K562 (cell line): ENCODE measurements around the gene HEMGN. TPM values are rescaled to one million over a fixed set of nuclear protein-coding genes. Genes with fewer than 3 reads are reported as not detected.
A peak's percentile ranks its signal among the peaks of the same experiment; 100 is the strongest.

ENCODE experiments used
- HSF4 ChIP-seq: fragments of 250-450 bp; sonication (Bioruptor Pico); IDR thresholded peaks from 2 replicates; pipeline ENCODE4 v2.1.2; 2022; ENCODE audit warnings: mild to moderate bottlenecking, moderate library complexity, borderline replicate concordance
- KDM1A ChIP-seq, 2 experiments: fragments of 450-650 bp; IDR thresholded peaks; 2 replicates each; pipeline ENCODE4 v1.6.1; 2016; ENCODE audit warnings: mild to moderate bottlenecking in 2 of 2
- MCM2 ChIP-seq: fragments of 450-650 bp; IDR thresholded peaks from 2 replicates; pipeline ENCODE4 v1.6.1; 2017; ENCODE audit warnings: low read depth, mild to moderate bottlenecking
- MNT ChIP-seq, 2 experiments: fragments of 450-650 bp; conservative IDR thresholded peaks; 2 replicates each; pipeline ENCODE4 v1.6.1; 2017; ENCODE audit warnings: mild to moderate bottlenecking in 2 of 2, moderate library complexity in 2 of 2
- MTA2 ChIP-seq: fragments of 450-650 bp; IDR thresholded peaks from 2 replicates; pipeline ENCODE4 v1.6.1; 2016; ENCODE audit warnings: low read depth
- PHTF2 ChIP-seq: fragments of 250-450 bp; sonication (Bioruptor Pico); IDR thresholded peaks from 2 replicates; pipeline ENCODE4 v1.5.0; 2021; ENCODE audit warnings: mild to moderate bottlenecking
- POLR3A ChIP-seq: IDR thresholded peaks from 2 replicates; pipeline ENCODE4 v1.6.1; 2011; ENCODE audit warnings: borderline replicate concordance, mild to moderate bottlenecking, moderate library complexity; ENCODE audit not compliant: insufficient read length, insufficient read depth; ENCODE audit errors: extremely low read depth
- RCOR1 ChIP-seq, 2 experiments: IDR thresholded peaks; 2 replicates each; pipeline ENCODE4 v1.6.1; 2012; ENCODE audit warnings: low read depth in 2 of 2, low read length in 2 of 2, borderline replicate concordance in 1 of 2, improper control_type of control experiment in 1 of 2
- SMAD1 ChIP-seq: fragments of 150-350 bp; IDR thresholded peaks from 2 replicates; pipeline ENCODE4 v1.6.1; 2014; ENCODE audit warnings: low read length, low read depth; ENCODE audit not compliant: partially characterized antibody
- ZBTB26 ChIP-seq: fragments of 450-650 bp; formaldehyde crosslinking; IDR thresholded peaks from 2 replicates; pipeline ENCODE4 v1.4.0; 2022; ENCODE audit warnings: missing genetic modification characterization
- ZNF133 ChIP-seq: fragments of 250-450 bp; sonication (Bioruptor Pico); IDR thresholded peaks from 2 replicates; pipeline ENCODE4 v1.4.0; 2020; ENCODE audit warnings: mild to moderate bottlenecking
- polyA plus RNA-seq, 8 experiments: library from polyadenylated mRNA; depleted of rRNA in 4 of 8; stranded (reverse) in 5 of 8; unstranded in 3 of 8; fragments of >200 nt; fragmentation: Nextera tagmentation in 2 of 8; fragmentation: Illumina TruSeq in 1 of 8; extraction: Ambion mirVana in 2 of 8; extraction: Trizol in 1 of 8; gene quantifications; 2 replicates each; pipeline versions ENCODE4 v1.2.1 to v1.2.3, GENCODE V29; 2011 to 2014; ENCODE audit warnings: inconsistent platforms in 1 of 8, missing spikeins in 1 of 8
- total RNA-seq, 7 experiments: library from RNA; depleted of rRNA in 6 of 7; stranded (reverse); fragments of >200 nt in 6 of 7; fragmentation: Illumina TruSeq in 2 of 7; extraction: Trizol in 2 of 7; gene quantifications; 2 replicates each; pipeline versions ENCODE4 v1.2.1 to v1.2.3, GENCODE V29; 2011 to 2021; ENCODE audit warnings: low replicate concordance in 1 of 7
- TF ChIP-seq, protein P1 (sequence below): fragments of 450-650 bp; IDR thresholded peaks from 2 replicates; pipeline ENCODE4 v1.7.1; 2018; ENCODE audit warnings: mild to moderate bottlenecking, low read depth; ENCODE audit not compliant: partially characterized antibody
- TF ChIP-seq, protein P2 (sequence below): sonication (generic); formaldehyde crosslinking; IDR thresholded peaks from 2 replicates; pipeline ENCODE4 v1.8.1; 2023; ENCODE audit warnings: mild to moderate bottlenecking, missing genetic modification reagents
- TF ChIP-seq, protein P3 (sequence below), 2 experiments: fragments of 150-350 bp in 1 of 2; IDR thresholded peaks; 2 replicates each; pipeline ENCODE4 v1.6.1; 2012 to 2016; ENCODE audit warnings: low read depth in 2 of 2, low read length in 2 of 2, mild to moderate bottlenecking in 1 of 2, moderate library complexity in 1 of 2
- TF ChIP-seq, protein P4 (sequence below): fragments of 450-650 bp; conservative IDR thresholded peaks from 2 replicates; pipeline ENCODE4 v1.6.1; 2016; ENCODE audit warnings: missing genetic modification characterization, low read depth, mild to moderate bottlenecking, missing compliant biosample characterization, moderate library complexity

The HEMGN gene
- total and polyA plus RNA-seq, 9 of the 15 experiments (the other 6 are each of a cell fraction or from before 2014, with no cell fraction given): 56.3 to 258 (median 137) TPM

GRCh38 chr9:97940233-97940632 is 2.3 kb upstream of the HEMGN start (continued):
- TF ChIP-seq, protein P1, sequence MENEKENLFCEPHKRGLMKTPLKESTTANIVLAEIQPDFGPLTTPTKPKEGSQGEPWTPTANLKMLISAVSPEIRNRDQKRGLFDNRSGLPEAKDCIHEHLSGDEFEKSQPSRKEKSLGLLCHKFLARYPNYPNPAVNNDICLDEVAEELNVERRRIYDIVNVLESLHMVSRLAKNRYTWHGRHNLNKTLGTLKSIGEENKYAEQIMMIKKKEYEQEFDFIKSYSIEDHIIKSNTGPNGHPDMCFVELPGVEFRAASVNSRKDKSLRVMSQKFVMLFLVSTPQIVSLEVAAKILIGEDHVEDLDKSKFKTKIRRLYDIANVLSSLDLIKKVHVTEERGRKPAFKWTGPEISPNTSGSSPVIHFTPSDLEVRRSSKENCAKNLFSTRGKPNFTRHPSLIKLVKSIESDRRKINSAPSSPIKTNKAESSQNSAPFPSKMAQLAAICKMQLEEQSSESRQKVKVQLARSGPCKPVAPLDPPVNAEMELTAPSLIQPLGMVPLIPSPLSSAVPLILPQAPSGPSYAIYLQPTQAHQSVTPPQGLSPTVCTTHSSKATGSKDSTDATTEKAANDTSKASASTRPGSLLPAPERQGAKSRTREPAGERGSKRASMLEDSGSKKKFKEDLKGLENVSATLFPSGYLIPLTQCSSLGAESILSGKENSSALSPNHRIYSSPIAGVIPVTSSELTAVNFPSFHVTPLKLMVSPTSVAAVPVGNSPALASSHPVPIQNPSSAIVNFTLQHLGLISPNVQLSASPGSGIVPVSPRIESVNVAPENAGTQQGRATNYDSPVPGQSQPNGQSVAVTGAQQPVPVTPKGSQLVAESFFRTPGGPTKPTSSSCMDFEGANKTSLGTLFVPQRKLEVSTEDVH: no peak
- TF ChIP-seq MCM2: no peak
- peak; percentile 73 for TF ChIP-seq MTA2
- TF ChIP-seq ZBTB26 (CRISPR knock-in tag): no peak
- TF ChIP-seq MNT (conservative IDR thresholded peaks at IDR 0.05): 0 out of 4 replicates have a peak, but pooled peaks of 1 of the 2 experiments have one; percentile 36
- TF ChIP-seq RCOR1 (IDR thresholded peaks at IDR 0.05; ENCODE audit: borderline replicate concordance in 1 of 2, low read depth in 2 of 2, low read length in 2 of 2): peak; percentile 21 to 73; a peak in 2 of 4 replicates
- peak; percentile 19 to 49; a peak in 2 of 4 replicates for TF ChIP-seq KDM1A (IDR thresholded peaks at IDR 0.05)
- 0 out of 2 replicates have a peak, but pooled peaks have one; percentile 72 for TF ChIP-seq HSF4 (CRISPR knock-in tag)
- TF ChIP-seq POLR3A: no peak
- no peak for TF ChIP-seq PHTF2
- TF ChIP-seq, protein P2, sequence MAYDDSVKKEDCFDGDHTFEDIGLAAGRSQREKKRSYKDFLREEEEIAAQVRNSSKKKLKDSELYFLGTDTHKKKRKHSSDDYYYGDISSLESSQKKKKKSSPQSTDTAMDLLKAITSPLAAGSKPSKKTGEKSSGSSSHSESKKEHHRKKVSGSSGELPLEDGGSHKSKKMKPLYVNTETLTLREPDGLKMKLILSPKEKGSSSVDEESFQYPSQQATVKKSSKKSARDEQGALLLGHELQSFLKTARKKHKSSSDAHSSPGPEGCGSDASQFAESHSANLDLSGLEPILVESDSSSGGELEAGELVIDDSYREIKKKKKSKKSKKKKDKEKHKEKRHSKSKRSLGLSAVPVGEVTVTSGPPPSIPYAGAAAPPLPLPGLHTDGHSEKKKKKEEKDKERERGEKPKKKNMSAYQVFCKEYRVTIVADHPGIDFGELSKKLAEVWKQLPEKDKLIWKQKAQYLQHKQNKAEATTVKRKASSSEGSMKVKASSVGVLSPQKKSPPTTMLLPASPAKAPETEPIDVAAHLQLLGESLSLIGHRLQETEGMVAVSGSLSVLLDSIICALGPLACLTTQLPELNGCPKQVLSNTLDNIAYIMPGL (CRISPR knock-in tag): no peak
- TF ChIP-seq, protein P3, sequence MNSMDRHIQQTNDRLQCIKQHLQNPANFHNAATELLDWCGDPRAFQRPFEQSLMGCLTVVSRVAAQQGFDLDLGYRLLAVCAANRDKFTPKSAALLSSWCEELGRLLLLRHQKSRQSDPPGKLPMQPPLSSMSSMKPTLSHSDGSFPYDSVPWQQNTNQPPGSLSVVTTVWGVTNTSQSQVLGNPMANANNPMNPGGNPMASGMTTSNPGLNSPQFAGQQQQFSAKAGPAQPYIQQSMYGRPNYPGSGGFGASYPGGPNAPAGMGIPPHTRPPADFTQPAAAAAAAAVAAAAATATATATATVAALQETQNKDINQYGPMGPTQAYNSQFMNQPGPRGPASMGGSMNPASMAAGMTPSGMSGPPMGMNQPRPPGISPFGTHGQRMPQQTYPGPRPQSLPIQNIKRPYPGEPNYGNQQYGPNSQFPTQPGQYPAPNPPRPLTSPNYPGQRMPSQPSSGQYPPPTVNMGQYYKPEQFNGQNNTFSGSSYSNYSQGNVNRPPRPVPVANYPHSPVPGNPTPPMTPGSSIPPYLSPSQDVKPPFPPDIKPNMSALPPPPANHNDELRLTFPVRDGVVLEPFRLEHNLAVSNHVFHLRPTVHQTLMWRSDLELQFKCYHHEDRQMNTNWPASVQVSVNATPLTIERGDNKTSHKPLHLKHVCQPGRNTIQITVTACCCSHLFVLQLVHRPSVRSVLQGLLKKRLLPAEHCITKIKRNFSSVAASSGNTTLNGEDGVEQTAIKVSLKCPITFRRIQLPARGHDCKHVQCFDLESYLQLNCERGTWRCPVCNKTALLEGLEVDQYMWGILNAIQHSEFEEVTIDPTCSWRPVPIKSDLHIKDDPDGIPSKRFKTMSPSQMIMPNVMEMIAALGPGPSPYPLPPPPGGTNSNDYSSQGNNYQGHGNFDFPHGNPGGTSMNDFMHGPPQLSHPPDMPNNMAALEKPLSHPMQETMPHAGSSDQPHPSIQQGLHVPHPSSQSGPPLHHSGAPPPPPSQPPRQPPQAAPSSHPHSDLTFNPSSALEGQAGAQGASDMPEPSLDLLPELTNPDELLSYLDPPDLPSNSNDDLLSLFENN (IDR thresholded peaks at IDR 0.05; ENCODE audit: low read depth in 2 of 2, low read length in 2 of 2): peak in 1 of 2 experiments; percentile 58; a peak in 1 of 4 replicates
- TF ChIP-seq ZNF133 (CRISPR knock-in tag): no peak
- TF ChIP-seq, protein P4, sequence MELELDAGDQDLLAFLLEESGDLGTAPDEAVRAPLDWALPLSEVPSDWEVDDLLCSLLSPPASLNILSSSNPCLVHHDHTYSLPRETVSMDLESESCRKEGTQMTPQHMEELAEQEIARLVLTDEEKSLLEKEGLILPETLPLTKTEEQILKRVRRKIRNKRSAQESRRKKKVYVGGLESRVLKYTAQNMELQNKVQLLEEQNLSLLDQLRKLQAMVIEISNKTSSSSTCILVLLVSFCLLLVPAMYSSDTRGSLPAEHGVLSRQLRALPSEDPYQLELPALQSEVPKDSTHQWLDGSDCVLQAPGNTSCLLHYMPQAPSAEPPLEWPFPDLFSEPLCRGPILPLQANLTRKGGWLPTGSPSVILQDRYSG (tag): no peak
- peak; percentile 26 for TF ChIP-seq SMAD1
